Caco-2 (cell line): Measurements from ENCODE around the gene SLC18A3. TPM values are rescaled to one million over a fixed set of nuclear protein-coding genes. Genes with fewer than 3 reads are reported as not detected.

Experiments
- BruUV-seq: library from RNA; stranded (reverse); fragments of 400-500 nt; replicated peaks from 2 replicates; lab custom pipeline; 2021; lab: Mats Ljungman, UMichigan
- CTCF ChIA-PET: fragments of 300-600 bp; sonication (Branson Sonifier 250); formaldehyde crosslinking; loops from one replicate; lab custom pipeline; 2022; ENCODE audit warnings: antibody characterized with exemption; lab: Charles Lee
- POLR2A ChIA-PET: fragments of 300-600 bp; sonication (Branson Sonifier 250); formaldehyde crosslinking; loops from one replicate; lab custom pipeline; 2022; ENCODE audit warnings: antibody characterized with exemption; lab: Charles Lee
- DNase-seq, 2 experiments: peaks; one replicate each; pipeline versions ENCODE4 v3.0.0 to v3.0.0-alpha.2; 2020 to 2022
- H3K27me3 ChIP-seq: replicated peaks from 2 replicates; pipeline ENCODE4 v1.6.0; 2011; ENCODE audit warnings: low read length; ENCODE audit not compliant: control insufficient read depth, insufficient read depth
- H3K36me3 ChIP-seq: 2 replicates; pipeline ENCODE4 v1.5.1; 2011; ENCODE audit warnings: low read length; ENCODE audit not compliant: control insufficient read depth, insufficient read depth
- H3K4me1 ChIP-seq: fragments of 250-450 bp; sonication (Bioruptor Pico); 2 replicates; pipeline ENCODE4 v1.5.1; 2020; ENCODE audit warnings: mild to moderate bottlenecking
- H3K4me3 ChIP-seq: 2 replicates; pipeline ENCODE4 v1.5.1; 2011; ENCODE audit warnings: low read depth, mild to moderate bottlenecking, control low read depth, low read length
- H3K9me3 ChIP-seq: fragments of 250-450 bp; sonication (Bioruptor Pico); 2 replicates; pipeline ENCODE4 v1.5.1; 2020; ENCODE audit warnings: mild to moderate bottlenecking, moderate library complexity
- H3K27ac Mint-ChIP-seq: one replicate; pipeline ENCODE4 v1.8.0; 2022; ENCODE audit warnings: mixed read lengths; ENCODE audit not compliant: unreplicated experiment
- H3K27me3 Mint-ChIP-seq: one replicate; pipeline ENCODE4 v1.8.0; 2022; ENCODE audit warnings: mixed read lengths; ENCODE audit not compliant: insufficient read depth, unreplicated experiment
- H3K36me3 Mint-ChIP-seq: one replicate; pipeline ENCODE4 v1.8.0; 2022; ENCODE audit warnings: mild to moderate bottlenecking, mixed read lengths; ENCODE audit not compliant: insufficient read depth, unreplicated experiment
- H3K4me1 Mint-ChIP-seq: one replicate; pipeline ENCODE4 v1.8.0; 2022; ENCODE audit warnings: low read depth, mixed read lengths; ENCODE audit not compliant: unreplicated experiment
- H3K4me3 Mint-ChIP-seq: one replicate; pipeline ENCODE4 v1.8.0; 2022; ENCODE audit warnings: mild to moderate bottlenecking, moderate library complexity, mixed read lengths; ENCODE audit not compliant: unreplicated experiment
- H3K9me3 Mint-ChIP-seq: one replicate; pipeline ENCODE4 v1.8.0; 2022; ENCODE audit warnings: mixed read lengths; ENCODE audit not compliant: unreplicated experiment
- CTCF ChIP-seq, 2 experiments: fragments of 200-600 bp in 1 of 2; IDR thresholded peaks; 1 replicate in 1 of 2; 2 replicates in 1 of 2; pipeline versions ENCODE4 v1.5.1 to v1.8.0; 2011 to 2022; ENCODE audit warnings: antibody characterized with exemption in 1 of 2, control low read depth in 1 of 2, inconsistent platforms in 1 of 2, low read depth in 1 of 2, low read length in 1 of 2, mild to moderate bottlenecking in 1 of 2, moderate library complexity in 1 of 2; ENCODE audit not compliant: insufficient read depth in 1 of 2, severe bottlenecking in 1 of 2, unreplicated experiment in 1 of 2
- intact Hi-C: fragments of 100-400 bp; cut with micrococcal nuclease; formaldehyde crosslinking; loops from one replicate; pipeline ENCODE4 v1.10.0; 2022; ENCODE audit not compliant: unreplicated experiment
- total RNA-seq: library from RNA; stranded (reverse); gene quantifications from 2 replicates; pipeline ENCODE4 v1.2.3, GENCODE V29; 2022

Gene SLC18A3
- total RNA-seq, 1 experiment from 2014 or later, result not detected

- DNase-seq, result peak in 1 of 2 experiments; percentile 19
Observed at GRCh38 chr10:49622426-49623425, 12.6 kb downstream of the SLC18A3 start.

DNA sequence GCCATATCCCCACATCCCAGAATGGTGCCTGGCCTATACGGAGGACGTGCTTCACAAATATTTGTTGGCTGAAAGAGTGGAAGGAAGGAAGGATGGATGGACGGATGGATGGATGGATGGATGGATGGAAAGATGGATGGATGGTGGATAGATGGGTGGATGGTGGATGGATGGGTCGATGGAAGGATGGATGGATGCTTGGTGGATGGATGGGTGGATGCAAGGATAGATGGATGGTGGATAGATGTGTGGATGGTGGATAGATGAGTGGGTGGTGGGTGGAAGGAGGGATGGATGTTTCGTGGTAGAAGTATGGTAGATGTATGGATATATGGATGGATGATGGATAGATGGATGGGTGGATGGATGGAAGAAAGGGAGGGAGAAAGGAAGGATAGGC, 14.5 kb downstream of the SLC18A3 start:
- Histone ChIP-seq H3K27me3 (no peaks in the 10 kb centered on the region), H3K36me3 (no peaks in the 10 kb centered on the region), H3K4me3 (no peak overlapping the region), H3K9me3 (no peaks in the 10 kb centered on the region), H3K4me1 (no peaks in the 10 kb centered on the region)
- TF ChIP-seq CTCF (IDR thresholded peaks at IDR 0.05; ENCODE audit: insufficient read depth in 1 of 2, low read depth in 1 of 2, low read length in 1 of 2, severe bottlenecking in 1 of 2, unreplicated experiment in 1 of 2), result no peak
- peaks cover 15% of the 10 kb centered on the region for H3K27me3 Mint-ChIP-seq
- ChIA-PET POLR2A (no interaction called here), CTCF (no interaction called here)
- no TSS peak for BruUV-seq
- no peak overlapping the region for H3K4me3 Mint-ChIP-seq
- peaks cover 10% of the 10 kb centered on the region for H3K9me3 Mint-ChIP-seq
- H3K27ac Mint-ChIP-seq, result no peak overlapping the region
- intact Hi-C loops, result no loop called here
- H3K4me1 Mint-ChIP-seq, result no peaks in the 10 kb centered on the region
- DNase-seq, result no peak
- H3K36me3 Mint-ChIP-seq, result no peaks in the 10 kb centered on the region

More at GRCh38 chr10:49622426-49623425, 12.6 kb downstream of the SLC18A3 start:
- H3K4me3 ChIP-seq, result no peak overlapping the region
- Mint-ChIP-seq H3K27me3 (peaks cover 19% of the 10 kb centered on the region), H3K27ac (no peak overlapping the region), H3K4me1 (no peaks in the 10 kb centered on the region), H3K36me3 (no peaks in the 10 kb centered on the region), H3K9me3 (peaks cover 10% of the 10 kb centered on the region), H3K4me3 (no peak overlapping the region)
- intact Hi-C loops, result no loop called here
- no peaks in the 10 kb centered on the region for H3K9me3 ChIP-seq
- BruUV-seq, result no TSS peak
- H3K27me3 ChIP-seq, result no peaks in the 10 kb centered on the region
- POLR2A ChIA-PET, result no interaction called here
- H3K4me1 ChIP-seq, result no peaks in the 10 kb centered on the region
- CTCF ChIA-PET, result interaction anchor here (1.3 kb wide), 1 partner anchor 16 kb away, joined by 3 read pairs; no protein-coding TSS in a partner anchor
- no peaks in the 10 kb centered on the region for H3K36me3 ChIP-seq
- no peak for TF ChIP-seq CTCF (IDR thresholded peaks at IDR 0.05; ENCODE audit: insufficient read depth in 1 of 2, low read depth in 1 of 2, low read length in 1 of 2, severe bottlenecking in 1 of 2, unreplicated experiment in 1 of 2)

GRCh38 chr10:49625411-49625810, 15.3 kb downstream of the SLC18A3 start:
- Histone ChIP-seq H3K4me3 (no peak overlapping the region), H3K9me3 (no peaks in the 10 kb centered on the region), H3K36me3 (no peaks in the 10 kb centered on the region), H3K27me3 (no peaks in the 10 kb centered on the region), H3K4me1 (no peaks in the 10 kb centered on the region)
- intact Hi-C loops, result no loop called here
- POLR2A ChIA-PET, result no interaction called here
- Mint-ChIP-seq H3K4me1 (no peaks in the 10 kb centered on the region), H3K9me3 (peaks cover 10% of the 10 kb centered on the region), H3K27me3 (peaks cover 11% of the 10 kb centered on the region), H3K4me3 (no peak overlapping the region), H3K27ac (no peak overlapping the region), H3K36me3 (no peaks in the 10 kb centered on the region)
- DNase-seq, result peak in 1 of 2 experiments; percentile 27
- no peak for TF ChIP-seq CTCF (IDR thresholded peaks at IDR 0.05; ENCODE audit: insufficient read depth in 1 of 2, low read depth in 1 of 2, low read length in 1 of 2, severe bottlenecking in 1 of 2, unreplicated experiment in 1 of 2)
- CTCF ChIA-PET, result no interaction called here
- BruUV-seq, result no TSS peak
